Thyroid gland (tissue), 4 donors: ENCODE measurements around the gene USP37. TPM values are rescaled to one million over a fixed set of nuclear protein-coding genes. Genes with fewer than 3 reads are reported as not detected.

Experiments
- DNase-seq, 2 donors: peaks; one replicate each; pipeline ENCODE4 v3.0.0-alpha.2; 2019
- H3K27ac ChIP-seq, 3 donors: fragments of 200-600 bp; sonication (generic); 1 replicate in 2 of 3; 2 replicates in 1 of 3; pipeline ENCODE4 v1.5.1; 2016 to 2019; ENCODE audit warnings: mild to moderate bottlenecking in 1 of 3, moderate library complexity in 1 of 3
- H3K27me3 ChIP-seq: fragments of 200-600 bp; sonication (generic); one replicate; pipeline ENCODE4 v1.5.1; 2019
- H3K36me3 ChIP-seq, 2 donors: fragments of 200-600 bp; sonication (generic); one replicate each; pipeline ENCODE4 v1.5.1; 2016 to 2019
- H3K4me1 ChIP-seq, 2 donors: fragments of 200-600 bp; sonication (generic); one replicate each; pipeline ENCODE4 v1.5.1; 2017 to 2019
- H3K4me3 ChIP-seq, 3 donors: fragments of 200-600 bp; sonication (generic); replicated peaks in 1 of 3; 1 replicate in 2 of 3; 2 replicates in 1 of 3; pipeline ENCODE4 v1.5.1; 2016; ENCODE audit warnings: mild to moderate bottlenecking in 1 of 3
- H3K9me3 ChIP-seq: fragments of 200-600 bp; sonication (generic); one replicate; pipeline ENCODE4 v1.5.1; 2017
- CTCF ChIP-seq, 6 experiments: fragments of 200-600 bp in 3 of 6; fragments of 450-650 bp in 3 of 6; sonication (generic) in 3 of 6; IDR thresholded peaks; one replicate each; pipeline ENCODE4 v1.5.1; 2016 to 2019; ENCODE audit warnings: antibody characterized with exemption in 6 of 6, mild to moderate bottlenecking in 2 of 6, inconsistent platforms in 1 of 6, moderate library complexity in 1 of 6
- POLR2A ChIP-seq, 2 donors: fragments of 450-650 bp; IDR thresholded peaks; one replicate each; pipeline ENCODE4 v1.6.1; 2017; ENCODE audit warnings: antibody characterized with exemption in 2 of 2, mild to moderate bottlenecking in 2 of 2, moderate library complexity in 1 of 2
- WGBS, 2 donors: methylation state at CpG; one replicate each; pipeline ENCODE4 v1.1.5; 2017; 5-methylcytosine and 5-hydroxymethylcytosine counted together
- intact Hi-C: fragments of 100-400 bp; cut with DNase I; formaldehyde crosslinking; loops from one replicate; pipeline ENCODE4 v1.15.1; 2023
- total RNA-seq, 4 donors: library from RNA; depleted of rRNA; stranded (reverse); fragments of >200 nt; gene quantifications; one replicate each; pipeline ENCODE4 v1.2.3, GENCODE V29; 2016

The USP37 gene
- total RNA-seq, 4 donors from 2014 or later, result 10.6 to 22.4 (median 15.8) TPM

GRCh38 chr2:218456849-218457248, 111.3 kb downstream of the USP37 start:
- Histone ChIP-seq H3K9me3 (no peaks in the 10 kb centered on the region), H3K27ac (no peak overlapping the region), H3K4me1 (no peaks in the 10 kb centered on the region), H3K4me3 (no peak overlapping the region), H3K36me3 (peaks cover 26 to 27% of the 10 kb centered on the region in 2 donors), H3K27me3 (no peaks in the 10 kb centered on the region)
- intact Hi-C loops, result no loop called here
- 97 to 100% methylated on average over 3 of the region's 3 CpGs for WGBS, 2 donors
- no peak for TF ChIP-seq POLR2A (IDR thresholded peaks at IDR 0.05)
- no peak for DNase-seq

- intact Hi-C loops, result no loop called here
- Histone ChIP-seq H3K4me1 (no peaks in the 10 kb centered on the region), H3K4me3 (no peak overlapping the region), H3K9me3 (no peaks in the 10 kb centered on the region), H3K36me3 (peaks cover 26 to 32% of the 10 kb centered on the region in 2 donors), H3K27ac (no peak overlapping the region), H3K27me3 (no peaks in the 10 kb centered on the region)
- WGBS, 2 donors, result 94 to 96% methylated on average over 1 of the region's 1 CpG
- DNase-seq, result no peak
- no peak for TF ChIP-seq POLR2A (IDR thresholded peaks at IDR 0.05)
- no peak for TF ChIP-seq CTCF (IDR thresholded peaks at IDR 0.05)
Measured at GRCh38 chr2:218452079-218452478, 116.1 kb downstream of the USP37 start.

- H3K27ac ChIP-seq, result no peak overlapping the region
- intact Hi-C loops, result no loop called here
- DNase-seq, result no peak
- TF ChIP-seq CTCF (IDR thresholded peaks at IDR 0.05) (no peak), POLR2A (IDR thresholded peaks at IDR 0.05) (no peak)
- no peaks in the 10 kb centered on the region for H3K4me1 ChIP-seq
- H3K9me3 ChIP-seq, result no peaks in the 10 kb centered on the region
- peaks cover 5 to 8% of the 10 kb centered on the region in 2 donors for H3K36me3 ChIP-seq
- H3K27me3 ChIP-seq, result no peaks in the 10 kb centered on the region
- no peak overlapping the region for H3K4me3 ChIP-seq
- WGBS, 2 donors, result 72 to 74% methylated on average over 3 of the region's 3 CpGs
Measured at GRCh38 chr2:218448934-218449333, 119.2 kb downstream of the USP37 start.

GRCh38 chr2:218447072-218447471, 121.1 kb downstream of the USP37 start:
- no peak for DNase-seq
- intact Hi-C loops, result no loop called here
- H3K4me1 ChIP-seq, result no peaks in the 10 kb centered on the region
- H3K9me3 ChIP-seq, result no peaks in the 10 kb centered on the region
- no peak overlapping the region for H3K4me3 ChIP-seq
- no peak overlapping the region for H3K27ac ChIP-seq
- H3K27me3 ChIP-seq, result no peaks in the 10 kb centered on the region
- 95 to 100% methylated on average over 2 of the region's 2 CpGs for WGBS, 2 donors
- no peak for TF ChIP-seq CTCF (IDR thresholded peaks at IDR 0.05)
- no peak for TF ChIP-seq POLR2A (IDR thresholded peaks at IDR 0.05)
- peaks cover 0 to 6% of the 10 kb centered on the region in 2 donors for H3K36me3 ChIP-seq

- Histone ChIP-seq H3K9me3 (no peaks in the 10 kb centered on the region), H3K36me3 (peaks cover 0 to 6% of the 10 kb centered on the region in 2 donors), H3K27ac (no peak overlapping the region), H3K4me1 (no peaks in the 10 kb centered on the region), H3K27me3 (no peaks in the 10 kb centered on the region), H3K4me3 (no peak overlapping the region)
- TF ChIP-seq CTCF (IDR thresholded peaks at IDR 0.05) (no peak), POLR2A (IDR thresholded peaks at IDR 0.05) (no peak)
- intact Hi-C loops, result no loop called here
- 92 to 96% methylated on average over 6 of the region's 6 CpGs for WGBS, 2 donors
- no peak for DNase-seq
Measured at GRCh38 chr2:218446547-218446946, 121.6 kb downstream of the USP37 start.

GRCh38 chr2:218445602-218446001, 122.5 kb downstream of the USP37 start:
- intact Hi-C loops, result no loop called here
- H3K4me1 ChIP-seq, result no peaks in the 10 kb centered on the region
- H3K27ac ChIP-seq, result no peak overlapping the region
- no peak overlapping the region for H3K4me3 ChIP-seq
- no peaks in the 10 kb centered on the region for H3K9me3 ChIP-seq
- no peak for DNase-seq
- H3K36me3 ChIP-seq, result peaks cover 0 to 6% of the 10 kb centered on the region in 2 donors
- TF ChIP-seq CTCF (IDR thresholded peaks at IDR 0.05) (no peak), POLR2A (IDR thresholded peaks at IDR 0.05) (no peak)
- no peaks in the 10 kb centered on the region for H3K27me3 ChIP-seq
